Measurements from ENCODE around the gene TTC6.

TTC6 gene

DNA sequence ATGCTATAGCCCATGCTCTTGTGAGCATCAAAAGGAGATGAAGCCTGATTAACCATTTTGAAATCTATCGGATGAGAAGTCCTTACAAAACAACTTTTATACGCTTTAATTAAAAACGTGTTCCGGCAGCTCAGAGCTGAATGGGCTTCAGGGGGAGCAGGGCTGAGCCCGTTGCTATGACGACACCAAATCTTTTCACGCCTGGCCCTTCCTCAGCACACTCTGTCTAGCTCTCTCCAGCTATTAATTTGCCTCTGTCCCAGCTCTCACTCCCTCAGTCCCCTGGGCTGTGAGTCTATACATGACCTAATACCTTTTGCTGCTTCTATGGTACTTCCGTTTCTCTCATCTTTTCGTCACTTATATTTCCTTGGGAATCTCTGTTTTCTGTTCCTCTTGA, 16.2 kb upstream of the TTC6 start:
- TF ChIP-seq CTCF (IDR thresholded peaks at IDR 0.05; ENCODE audit: low read depth, low read length) = no peak
- DNase-seq (ENCODE audit: extremely low read depth, low read depth) = no peak

GRCh38 chr14:37580146-37580545, 15.3 kb upstream of the TTC6 start:
- no peak for DNase-seq (ENCODE audit: extremely low read depth, low read depth)

DNA sequence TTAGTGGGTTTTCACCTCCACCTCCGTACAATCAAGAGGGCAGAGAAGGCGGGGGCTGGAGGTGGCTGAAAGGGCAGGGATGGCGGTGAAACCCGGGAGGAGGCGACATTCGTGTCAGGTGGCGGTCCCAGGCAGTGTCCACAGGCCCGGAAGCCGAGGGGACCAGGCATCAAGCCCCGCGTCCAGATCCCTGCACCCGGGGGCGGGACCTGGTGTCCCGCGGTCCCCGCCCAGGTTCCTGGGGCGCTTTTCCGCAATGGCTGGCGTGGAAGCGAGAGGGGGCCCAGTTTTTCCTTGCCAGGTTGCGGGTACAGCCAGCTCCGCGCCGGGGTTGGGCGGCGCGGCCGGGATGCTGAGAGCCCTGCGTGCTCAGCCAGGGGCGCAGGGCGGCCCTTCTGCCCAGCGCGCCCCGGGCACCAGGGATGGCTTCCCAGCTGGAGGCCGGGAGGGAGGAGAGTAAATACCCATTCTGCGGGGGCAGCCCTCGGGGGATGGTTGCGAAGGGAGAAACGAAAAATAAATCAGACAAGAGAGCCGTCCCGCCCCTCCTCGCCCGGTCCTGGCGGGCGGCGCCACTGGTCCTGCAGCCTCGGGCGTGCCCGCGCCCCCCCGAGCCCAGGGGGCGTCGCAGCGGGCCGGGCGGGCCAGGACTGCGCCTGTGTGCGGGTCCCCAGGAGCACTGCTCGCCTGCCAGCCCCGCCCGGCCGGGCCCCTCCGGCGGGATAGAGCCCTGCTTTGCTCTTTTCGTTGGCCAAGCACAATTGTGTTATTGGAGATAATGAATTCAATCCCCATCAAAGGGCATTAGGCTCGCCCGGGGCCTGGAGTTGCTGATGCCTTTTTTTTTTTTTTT, 11.8 kb upstream of the TTC6 start:
- no peak for TF ChIP-seq CTCF (IDR thresholded peaks at IDR 0.05; ENCODE audit: low read depth, low read length)
- DNase-seq (ENCODE audit: extremely low read depth, low read depth) = no peak

More at GRCh38 chr14:37580146-37580545, 15.3 kb upstream of the TTC6 start:
- TF ChIP-seq CTCF (IDR thresholded peaks at IDR 0.05; ENCODE audit: low read depth, low read length) = no peak

GRCh38 chr14:37584211-37585100, 11.0 kb upstream of the TTC6 start:
- DNase-seq (ENCODE audit: extremely low read depth, low read depth) = no peak
- TF ChIP-seq CTCF (IDR thresholded peaks at IDR 0.05; ENCODE audit: low read depth, low read length) = no peak

DNA sequence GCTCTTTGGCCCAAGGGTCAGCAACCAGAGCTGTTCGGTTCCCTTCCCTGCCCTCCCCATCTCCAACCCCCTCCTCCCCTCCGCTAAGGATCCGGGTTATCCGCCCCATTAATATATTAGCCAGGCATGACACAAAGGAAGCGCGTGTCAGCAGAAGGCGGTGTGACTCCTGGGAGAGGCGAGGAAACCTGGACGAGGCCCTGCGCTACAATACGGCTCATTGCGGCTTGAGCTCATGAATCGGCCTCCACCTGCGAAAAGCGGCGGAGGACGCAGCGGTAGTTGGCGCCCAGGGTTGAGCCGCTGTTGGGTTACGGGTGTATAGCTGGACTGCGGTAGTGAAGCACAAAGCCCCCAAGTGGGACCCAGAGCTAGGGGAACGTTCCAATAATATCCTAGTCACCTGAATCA, 10.3 kb upstream of the TTC6 start:
- no peak for DNase-seq (ENCODE audit: extremely low read depth, low read depth)
- TF ChIP-seq CTCF (IDR thresholded peaks at IDR 0.05; ENCODE audit: low read depth, low read length) = no peak

- DNase-seq (ENCODE audit: extremely low read depth, low read depth) = no peak
- TF ChIP-seq CTCF (IDR thresholded peaks at IDR 0.05; ENCODE audit: low read depth, low read length) = no peak
Observed at GRCh38 chr14:37585971-37586796, 9.2 kb upstream of the TTC6 start.
